ENCODE data around the gene CIRBP. TPM values are rescaled to one million over a fixed set of nuclear protein-coding genes. Genes with fewer than 3 reads are reported as not detected.
A peak's percentile ranks its signal among the peaks of the same experiment; 100 is the strongest.

CIRBP gene
- total and polyA plus RNA-seq, 7 donors: 129 to 1,004 (median 602) TPM

DNA sequence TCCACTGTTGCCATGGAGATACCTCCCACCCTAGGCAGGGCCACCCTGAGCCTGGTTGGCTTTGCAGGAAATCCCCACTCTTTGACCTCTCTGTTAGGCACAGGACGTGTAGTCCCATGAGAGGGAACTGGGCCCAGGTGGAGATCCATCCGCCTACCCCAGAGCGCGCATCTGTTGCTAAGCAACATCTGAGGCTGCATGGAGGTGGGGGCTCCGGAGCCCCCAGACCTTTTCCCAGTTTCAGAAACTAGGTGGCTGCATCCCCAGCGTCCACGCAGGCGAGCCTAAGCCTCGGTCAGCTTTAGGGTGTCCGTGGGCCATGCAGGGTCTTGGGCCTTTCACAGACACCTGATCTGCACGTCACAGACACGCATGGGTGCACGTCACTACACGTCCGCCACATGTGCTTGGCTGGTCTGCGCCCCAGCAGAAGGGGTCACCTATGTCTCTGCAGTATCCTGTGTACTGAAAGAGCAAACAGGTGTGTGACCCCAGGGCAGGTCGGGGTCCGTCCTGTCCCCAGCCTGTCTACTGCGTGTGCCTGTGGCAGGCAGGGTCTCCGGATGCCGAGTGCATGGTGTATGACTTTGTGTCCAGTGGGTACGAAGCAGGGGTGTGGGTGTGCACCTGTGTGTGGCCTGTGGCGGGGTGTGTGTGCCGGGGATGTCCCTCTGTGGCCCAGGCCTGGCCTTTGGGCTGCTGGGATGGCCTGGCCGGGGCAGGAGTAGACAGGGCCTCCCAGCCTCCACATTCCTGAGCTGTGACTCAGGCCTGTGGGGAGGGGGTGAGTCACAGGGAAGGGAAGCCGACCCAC, 4.1 kb upstream of the CIRBP start:
- Histone ChIP-seq H3K4me1 (peaks cover 0 to 69% (median 67%) of the 10 kb centered on the region in 4 donors), H3K27me3 (no peaks in the 10 kb centered on the region), H3K9me3 (no peaks in the 10 kb centered on the region), H3K4me3 (peak overlapping the region in 1 of 4 donors; percentile 63), H3K36me3 (no peaks in the 10 kb centered on the region), H3K27ac (peak overlapping the region; percentile 88 to 96 (median 94))
- 64 to 72% methylated on average over 26 of the region's 26 CpGs for whole genome bisulfite sequencing, 2 donors
- intact Hi-C loops (cut with DNase I): loop anchor here (10.0 kb wide), 1 partner anchor 690 kb away; the partner anchor contains the start of gene BSG
- peak; percentile 93 for DNase-seq
- TF ChIP-seq POLR2AphosphoS5 (IDR thresholded peaks at IDR 0.05) (peak in 1 of 4 donors; percentile 60), POLR2A (IDR thresholded peaks at IDR 0.05) (no peak), EP300 (IDR thresholded peaks at IDR 0.05) (peak in 1 of 4 donors; percentile 5)
- TF ChIP-seq, protein P1, sequence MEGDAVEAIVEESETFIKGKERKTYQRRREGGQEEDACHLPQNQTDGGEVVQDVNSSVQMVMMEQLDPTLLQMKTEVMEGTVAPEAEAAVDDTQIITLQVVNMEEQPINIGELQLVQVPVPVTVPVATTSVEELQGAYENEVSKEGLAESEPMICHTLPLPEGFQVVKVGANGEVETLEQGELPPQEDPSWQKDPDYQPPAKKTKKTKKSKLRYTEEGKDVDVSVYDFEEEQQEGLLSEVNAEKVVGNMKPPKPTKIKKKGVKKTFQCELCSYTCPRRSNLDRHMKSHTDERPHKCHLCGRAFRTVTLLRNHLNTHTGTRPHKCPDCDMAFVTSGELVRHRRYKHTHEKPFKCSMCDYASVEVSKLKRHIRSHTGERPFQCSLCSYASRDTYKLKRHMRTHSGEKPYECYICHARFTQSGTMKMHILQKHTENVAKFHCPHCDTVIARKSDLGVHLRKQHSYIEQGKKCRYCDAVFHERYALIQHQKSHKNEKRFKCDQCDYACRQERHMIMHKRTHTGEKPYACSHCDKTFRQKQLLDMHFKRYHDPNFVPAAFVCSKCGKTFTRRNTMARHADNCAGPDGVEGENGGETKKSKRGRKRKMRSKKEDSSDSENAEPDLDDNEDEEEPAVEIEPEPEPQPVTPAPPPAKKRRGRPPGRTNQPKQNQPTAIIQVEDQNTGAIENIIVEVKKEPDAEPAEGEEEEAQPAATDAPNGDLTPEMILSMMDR (IDR thresholded peaks at IDR 0.05): no peak

- peak; percentile 92 for DNase-seq
- H3K36me3 ChIP-seq: no peaks in the 10 kb centered on the region
- peaks cover 0 to 69% (median 66%) of the 10 kb centered on the region in 4 donors for H3K4me1 ChIP-seq
- 13 to 25% methylated on average over 28 of the region's 28 CpGs for WGBS, 2 donors
- peak overlapping the region; percentile 88 to 96 (median 94) for H3K27ac ChIP-seq
- H3K9me3 ChIP-seq: no peaks in the 10 kb centered on the region
- TF ChIP-seq EP300 (IDR thresholded peaks at IDR 0.05): peak in 1 of 4 donors; percentile 7
- peak in 2 of 4 donors; percentile 23 to 31 for TF ChIP-seq POLR2AphosphoS5 (IDR thresholded peaks at IDR 0.05)
- TF ChIP-seq, protein P1 (IDR thresholded peaks at IDR 0.05): no peak
- no peaks in the 10 kb centered on the region for H3K27me3 ChIP-seq
- H3K4me3 ChIP-seq: peak overlapping the region in 3 of 4 donors; percentile 48 to 63 (median 53)
- intact Hi-C loops (cut with DNase I): loop anchor here (1.0 to 10.0 kb wide), 2 partner anchors 16 to 691 kb away; partner anchors contain the start of gene BSG
These were observed 3.5 kb upstream of the CIRBP start for GRCh38 chr19:1265615-1266128.

DNA sequence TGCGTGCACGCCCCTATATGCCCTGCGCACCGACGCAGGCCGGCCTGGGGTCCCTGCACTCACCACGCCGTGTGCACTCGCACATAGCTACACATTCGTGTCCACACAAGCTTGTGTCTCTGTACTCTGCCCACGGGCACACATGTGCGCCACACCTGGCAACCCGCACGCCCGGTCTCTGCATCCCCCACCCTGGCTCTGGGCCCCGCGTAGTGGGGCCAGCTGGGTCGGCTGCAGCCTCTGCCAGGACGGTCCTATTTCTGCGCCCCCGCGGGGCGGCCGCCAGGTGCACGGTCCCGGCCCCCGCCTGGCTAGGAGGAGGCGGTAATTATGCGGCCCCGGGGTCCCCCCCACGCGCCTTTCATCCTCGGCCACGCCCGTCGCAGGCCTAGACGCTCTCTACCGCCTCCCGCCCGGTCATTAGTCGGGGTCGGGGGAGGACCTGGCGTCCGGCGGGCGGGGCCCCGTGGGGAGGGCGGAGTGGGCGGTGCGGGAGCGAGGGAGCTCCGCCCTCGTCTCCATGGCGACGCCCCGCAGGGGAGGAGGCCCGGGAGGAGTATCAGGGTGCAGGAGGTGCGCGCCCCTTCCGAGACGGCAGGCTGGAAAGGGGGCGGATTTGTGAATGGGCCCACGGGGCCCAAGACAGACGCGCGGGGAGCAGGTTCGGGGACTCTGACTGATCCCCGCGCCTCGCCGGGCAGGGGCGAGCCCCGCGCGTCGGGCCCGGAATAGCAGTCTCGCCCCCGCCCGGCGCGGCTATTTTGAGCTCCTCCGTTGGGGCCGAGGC, 2.8 kb upstream of the CIRBP start:
- peak in 2 of 4 donors; percentile 30 to 74 for TF ChIP-seq POLR2AphosphoS5 (IDR thresholded peaks at IDR 0.05)
- TF ChIP-seq EP300 (IDR thresholded peaks at IDR 0.05): no peak
- DNase-seq: peak; percentile 94
- Histone ChIP-seq H3K9me3 (no peaks in the 10 kb centered on the region), H3K27me3 (no peaks in the 10 kb centered on the region), H3K36me3 (peaks cover 3 to 6% (median 6%) of the 10 kb centered on the region in 4 donors), H3K4me3 (peak overlapping the region; percentile 28 to 63 (median 50)), H3K27ac (peak overlapping the region; percentile 88 to 96 (median 94)), H3K4me1 (peaks cover 0 to 73% (median 69%) of the 10 kb centered on the region in 4 donors)
- 1 to 2% methylated on average over 84 of the region's 84 CpGs for WGBS, 2 donors
- intact Hi-C loops (cut with DNase I): loop anchor here (1.0 to 10.0 kb wide), 2 partner anchors 17 to 692 kb away; partner anchors contain the start of gene BSG

DNA sequence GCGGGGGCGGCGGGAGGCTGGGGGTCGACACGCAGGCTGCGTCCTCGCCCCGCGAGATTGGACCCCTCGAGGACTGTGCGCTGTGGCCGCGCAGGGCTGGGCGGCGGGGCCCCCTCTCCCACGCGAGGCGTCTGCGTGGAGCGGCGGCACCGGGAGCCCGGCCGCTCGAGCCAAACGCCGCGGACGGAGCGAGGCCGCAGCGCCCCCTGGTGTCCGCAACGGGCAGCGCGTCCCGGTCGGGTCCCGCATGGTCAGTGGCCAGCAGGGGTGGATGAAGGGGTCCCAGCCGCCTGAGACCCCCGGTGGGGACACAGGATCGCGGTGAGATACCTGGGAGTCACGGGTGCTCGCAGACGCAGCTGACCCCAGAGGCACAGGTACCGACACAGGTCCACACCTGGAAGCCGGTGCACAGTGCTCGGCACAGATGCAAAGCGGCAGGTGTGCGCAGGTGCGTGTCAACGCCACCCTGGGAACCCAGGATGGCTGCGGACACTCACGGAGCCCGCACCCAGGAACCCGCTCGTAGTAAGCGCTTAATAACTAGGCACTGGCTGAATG, 2.1 kb upstream of the CIRBP start:
- intact Hi-C loops (cut with DNase I): loop anchor here (1.0 to 10.0 kb wide), 3 partner anchors 18 to 692 kb away; partner anchors contain the start of gene BSG
- DNase-seq: peak; percentile 88
- peaks cover 0 to 73% (median 69%) of the 10 kb centered on the region in 4 donors for H3K4me1 ChIP-seq
- no peaks in the 10 kb centered on the region for H3K27me3 ChIP-seq
- H3K27ac ChIP-seq: peak overlapping the region; percentile 88 to 96 (median 94)
- WGBS, 2 donors: 0 to 1% methylated on average over 59 of the region's 59 CpGs
- no peaks in the 10 kb centered on the region for H3K9me3 ChIP-seq
- TF ChIP-seq, protein P1 (IDR thresholded peaks at IDR 0.05): peak; percentile 93 to 98 (median 95)
- TF ChIP-seq POLR2A (IDR thresholded peaks at IDR 0.05): no peak
- TF ChIP-seq POLR2AphosphoS5 (IDR thresholded peaks at IDR 0.05): peak in 2 of 4 donors; percentile 28 to 38
- H3K36me3 ChIP-seq: peaks cover 10 to 13% (median 12%) of the 10 kb centered on the region in 4 donors
- peak overlapping the region; percentile 28 to 63 (median 50) for H3K4me3 ChIP-seq
